D721Med (cell line): ENCODE data around the gene USF1.
"Not testable (repeated sequence)": the region's sequence is repeated elsewhere in the genome, so short reads cannot be mapped to it uniquely, and the experiment has no call there.

ENCODE experiments used
- DNase-seq: peaks from one replicate; pipeline ENCODE4 v3.0.0; 2011; ENCODE audit warnings: low spot score; ENCODE audit not compliant: insufficient read length
- FAIRE-seq: peaks from 2 replicates; lab custom pipeline; 2011; peaks lifted over from hg19 to GRCh38; lab: Jason Lieb, UNC
- TF ChIP-seq, protein P1 (sequence below): IDR thresholded peaks from 2 replicates; pipeline ENCODE4 v1.5.1; 2012; ENCODE audit warnings: mild to moderate bottlenecking, control low read depth; ENCODE audit not compliant: insufficient read depth; ENCODE audit errors: missing control alignments

USF1 gene

DNA sequence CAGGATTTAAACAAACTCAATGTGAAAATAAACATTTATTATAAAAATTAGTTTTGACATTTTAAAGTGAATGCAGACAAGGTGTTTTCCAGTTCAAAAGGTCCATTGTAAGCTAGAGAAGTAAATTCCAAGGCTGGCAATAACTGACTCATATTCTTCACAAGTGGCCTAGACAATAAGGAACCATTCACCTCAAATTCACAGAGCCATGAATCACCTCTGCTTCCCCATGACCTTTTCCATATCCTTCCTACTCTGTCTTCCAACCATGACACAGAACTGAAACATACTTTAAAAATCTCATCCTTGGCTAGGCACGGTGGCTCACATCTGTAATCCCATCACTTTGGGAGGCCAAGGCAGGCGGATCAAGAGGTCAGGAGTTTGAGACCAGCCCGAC lies 49.6 kb downstream of the USF1 start:
- TF ChIP-seq, protein P1, sequence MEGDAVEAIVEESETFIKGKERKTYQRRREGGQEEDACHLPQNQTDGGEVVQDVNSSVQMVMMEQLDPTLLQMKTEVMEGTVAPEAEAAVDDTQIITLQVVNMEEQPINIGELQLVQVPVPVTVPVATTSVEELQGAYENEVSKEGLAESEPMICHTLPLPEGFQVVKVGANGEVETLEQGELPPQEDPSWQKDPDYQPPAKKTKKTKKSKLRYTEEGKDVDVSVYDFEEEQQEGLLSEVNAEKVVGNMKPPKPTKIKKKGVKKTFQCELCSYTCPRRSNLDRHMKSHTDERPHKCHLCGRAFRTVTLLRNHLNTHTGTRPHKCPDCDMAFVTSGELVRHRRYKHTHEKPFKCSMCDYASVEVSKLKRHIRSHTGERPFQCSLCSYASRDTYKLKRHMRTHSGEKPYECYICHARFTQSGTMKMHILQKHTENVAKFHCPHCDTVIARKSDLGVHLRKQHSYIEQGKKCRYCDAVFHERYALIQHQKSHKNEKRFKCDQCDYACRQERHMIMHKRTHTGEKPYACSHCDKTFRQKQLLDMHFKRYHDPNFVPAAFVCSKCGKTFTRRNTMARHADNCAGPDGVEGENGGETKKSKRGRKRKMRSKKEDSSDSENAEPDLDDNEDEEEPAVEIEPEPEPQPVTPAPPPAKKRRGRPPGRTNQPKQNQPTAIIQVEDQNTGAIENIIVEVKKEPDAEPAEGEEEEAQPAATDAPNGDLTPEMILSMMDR: no peak
- no peak for DNase-seq

DNA sequence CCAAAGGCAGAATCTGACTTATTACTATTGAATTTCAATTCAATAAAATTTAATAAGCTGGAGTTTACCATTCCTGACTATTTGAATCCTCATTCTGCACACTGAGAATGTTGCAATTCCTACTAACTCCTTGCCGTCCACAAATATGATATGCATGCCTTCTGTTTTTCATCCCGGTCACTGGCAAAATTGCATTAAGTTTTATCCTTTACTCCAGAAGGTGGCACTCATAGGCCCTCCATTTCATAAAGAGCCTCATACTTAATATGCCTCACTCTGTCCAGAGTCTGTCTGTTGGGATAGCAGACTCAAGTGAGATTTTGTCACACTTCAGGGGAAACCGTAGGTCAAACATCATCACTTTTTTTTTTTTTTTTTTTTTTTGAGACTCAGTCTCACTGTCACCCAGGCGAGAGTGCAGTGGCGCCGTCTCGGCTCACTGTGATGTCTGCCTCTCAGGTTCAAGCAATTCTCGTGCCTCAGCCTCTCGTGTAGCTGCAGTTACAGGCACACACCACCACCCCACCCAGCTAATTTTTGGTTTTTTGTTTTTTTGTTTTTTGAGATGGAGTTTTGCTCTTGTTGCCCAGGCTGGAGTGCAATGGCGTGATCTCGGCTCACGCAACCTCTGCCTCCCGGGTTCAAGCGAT lies 52.1 kb downstream of the USF1 start:
- no peak for FAIRE-seq
- DNase-seq: no peak

More for the DNA sequence above, 49.6 kb downstream of the USF1 start:
- no peak for FAIRE-seq

DNA sequence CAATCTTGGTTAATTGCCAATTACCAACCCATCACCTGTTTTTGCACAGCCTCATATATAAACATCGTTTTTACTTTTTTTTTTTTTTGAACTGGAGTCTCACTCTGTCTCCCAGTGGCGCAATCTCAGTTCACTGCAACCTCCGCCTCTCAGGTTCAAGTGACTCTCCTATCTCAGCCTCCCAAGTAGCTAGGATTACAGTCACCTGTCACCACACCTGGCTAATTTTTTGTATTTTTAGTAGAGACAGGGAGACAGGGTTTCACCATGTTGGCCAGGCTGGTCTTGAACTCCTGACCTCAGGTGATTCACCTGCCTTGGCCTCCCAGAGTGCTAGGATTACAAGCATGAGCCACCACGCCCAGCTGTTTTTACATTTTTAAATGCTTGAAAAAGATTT lies 53.7 kb downstream of the USF1 start:
- not testable (repeated sequence) for FAIRE-seq, DNase-seq

More for the DNA sequence above, 52.1 kb downstream of the USF1 start:
- TF ChIP-seq, protein P1: peak; percentile 40
